GM12878 (cell line): ENCODE results near the gene SKOR2. TPM values are rescaled to one million over a fixed set of nuclear protein-coding genes. Genes with fewer than 3 reads are reported as not detected.

Experiments used
- ATAC-seq: fragments of 200-7000 bp; cut with Tn5 transposase; 3 replicates; pipeline ENCODE4 v1.9.1; 2020; ENCODE audit warnings: mild to moderate bottlenecking, moderate library complexity
- BruUV-seq: library from RNA; stranded (reverse); fragments of 400-500 nt; replicated peaks from 2 replicates; lab custom pipeline; 2021; lab: Mats Ljungman, UMichigan
- CTCF ChIA-PET: fragments of 300-600 bp; sonication (Branson Sonifier 250); formaldehyde crosslinking; extraction: SDS; loops from one replicate; lab custom pipeline; 2021; ENCODE audit warnings: inconsistent platforms; lab: Yijun Ruan, JAX
- POLR2A ChIA-PET: fragments of 350-600 bp; formaldehyde crosslinking; extraction: SDS; loops from one replicate; lab custom pipeline; 2021; ENCODE audit warnings: inconsistent platforms; lab: Charles Lee
- RAD21 ChIA-PET: fragments of 300-600 bp; sonication (Branson Sonifier 250); formaldehyde crosslinking; loops from one replicate; lab custom pipeline; 2023; ENCODE audit warnings: antibody characterized with exemption; ENCODE audit not compliant: unreplicated experiment; lab: Charles Lee
- SMC1A ChIA-PET: fragments of 300-600 bp; sonication (Branson Sonifier 250); formaldehyde crosslinking; loops from one replicate; lab custom pipeline; 2023; ENCODE audit not compliant: unreplicated experiment, uncharacterized antibody; lab: Charles Lee
- DNase-seq: peaks from one replicate; pipeline ENCODE4 v3.0.0-alpha.2; 2011; ENCODE audit warnings: low read depth, low spot score
- FAIRE-seq: peaks from 3 replicates; lab custom pipeline; 2011; peaks lifted over from hg19 to GRCh38; lab: Jason Lieb, UNC
- H2AFZ ChIP-seq: 2 replicates; pipeline ENCODE4 v1.6.0; 2011; ENCODE audit warnings: low read depth, low read length, control low read depth; ENCODE audit not compliant: control insufficient read depth
- H3K27ac ChIP-seq: 2 replicates; pipeline ENCODE4 v1.5.1; 2011; ENCODE audit warnings: control low read depth; ENCODE audit not compliant: control insufficient read depth, insufficient read depth
- H3K27me3 ChIP-seq, 2 experiments: replicated peaks in 1 of 2; 2 replicates each; pipeline versions ENCODE4 v1.6.0 to v1.6.1; 2011; ENCODE audit warnings: low read length in 1 of 2; ENCODE audit not compliant: control insufficient read depth in 2 of 2, insufficient read depth in 2 of 2
- H3K36me3 ChIP-seq, 2 experiments: 2 replicates each; pipeline ENCODE4 v1.5.1; 2011; ENCODE audit warnings: low read length in 1 of 2; ENCODE audit not compliant: control insufficient read depth in 2 of 2, insufficient read depth in 2 of 2
- H3K4me1 ChIP-seq: 2 replicates; pipeline ENCODE4 v1.6.1; 2011; ENCODE audit warnings: mild to moderate bottlenecking, low read length, moderate library complexity, mixed read lengths; ENCODE audit not compliant: control insufficient read depth, insufficient read depth
- H3K4me2 ChIP-seq: 2 replicates; pipeline ENCODE4 v1.6.0; 2011; ENCODE audit warnings: control low read depth; ENCODE audit not compliant: control insufficient read depth, insufficient read depth
- H3K4me3 ChIP-seq: fragments of 200-600 bp; sonication (generic); 2 replicates; pipeline ENCODE4 v1.5.1; 2016
- H3K79me2 ChIP-seq: 2 replicates; pipeline ENCODE4 v1.6.0; 2011; ENCODE audit warnings: low read length; ENCODE audit not compliant: control insufficient read depth, insufficient read depth
- H3K9ac ChIP-seq: 2 replicates; pipeline ENCODE4 v1.8.0; 2011; ENCODE audit warnings: low read length, control low read depth, mixed read lengths; ENCODE audit not compliant: control insufficient read depth, insufficient read depth
- H3K9me3 ChIP-seq: replicated peaks from 3 replicates; pipeline ENCODE4 v1.5.1; 2011; ENCODE audit warnings: mild to moderate bottlenecking, low read length; ENCODE audit not compliant: control insufficient read depth, insufficient read depth
- H4K20me1 ChIP-seq: 2 replicates; pipeline ENCODE4 v1.6.0; 2011; ENCODE audit not compliant: control insufficient read depth, insufficient read depth
- NFIC ChIP-seq: IDR thresholded peaks from 2 replicates; pipeline ENCODE4 v1.6.1; 2012; ENCODE audit warnings: low read depth, mild to moderate bottlenecking, inconsistent platforms, low read length, moderate library complexity
- RAD51 ChIP-seq: fragments of 450-650 bp; IDR thresholded peaks from 2 replicates; pipeline ENCODE4 v1.6.1; 2016; ENCODE audit warnings: moderate library complexity, mild to moderate bottlenecking, inconsistent platforms
- WGBS: methylation state at CpG from one replicate; pipeline ENCODE4 v1.1.6; 2016; ENCODE audit warnings: low lambda C conversion rate; ENCODE audit not compliant: insufficient replicate concordance, insufficient coverage; ENCODE audit errors: missing lambda C conversion rate; 5-methylcytosine and 5-hydroxymethylcytosine counted together
- in situ Hi-C: fragments of 300-500 bp; cut with MboI; formaldehyde crosslinking; loops from 9 replicates; pipeline ENCODE4 v1.14.3; 2018; ENCODE audit warnings: mixed read lengths
- intact Hi-C: fragments of 100-400 bp; cut with micrococcal nuclease; formaldehyde crosslinking; loops from one replicate; pipeline ENCODE4 v1.14.2; 2022; ENCODE audit not compliant: unreplicated experiment
- polyA plus RNA-seq, 11 experiments: library from polyadenylated mRNA; depleted of rRNA in 4 of 11; unstranded in 6 of 11; stranded (reverse) in 5 of 11; fragments of >200 nt; fragmentation: Nextera tagmentation in 4 of 11; fragmentation: Illumina TruSeq in 1 of 11; extraction: Ambion mirVana in 4 of 11; extraction: Trizol in 1 of 11; gene quantifications; 1 replicate in 1 of 11; 2 replicates in 10 of 11; pipeline versions ENCODE4 v1.2.1 to v1.2.3, GENCODE V29; 2011 to 2016; ENCODE audit warnings: inconsistent platforms in 2 of 11, missing spikeins in 2 of 11, low read depth in 1 of 11
- total RNA-seq, 4 experiments: library from RNA; depleted of rRNA in 3 of 4; stranded (reverse); fragments of >200 nt in 3 of 4; fragmentation: Illumina TruSeq in 1 of 4; extraction: Trizol in 1 of 4; gene quantifications; 2 replicates each; pipeline versions ENCODE4 v1.2.1 to v1.2.3, GENCODE V29; 2013 to 2021
- TF ChIP-seq, protein P1 (sequence below): fragments of 450-650 bp; IDR thresholded peaks from 2 replicates; pipeline ENCODE4 v1.6.1; 2017; ENCODE audit warnings: mild to moderate bottlenecking, moderate library complexity

SKOR2 gene
- total and polyA plus RNA-seq, 10 of the 15 experiments (the other 5 are each of a cell fraction or from before 2014, with no cell fraction given), result not detected

GRCh38 chr18:47251289-47252120, at the start of gene SKOR2 (continued):
- TF ChIP-seq, protein P1, sequence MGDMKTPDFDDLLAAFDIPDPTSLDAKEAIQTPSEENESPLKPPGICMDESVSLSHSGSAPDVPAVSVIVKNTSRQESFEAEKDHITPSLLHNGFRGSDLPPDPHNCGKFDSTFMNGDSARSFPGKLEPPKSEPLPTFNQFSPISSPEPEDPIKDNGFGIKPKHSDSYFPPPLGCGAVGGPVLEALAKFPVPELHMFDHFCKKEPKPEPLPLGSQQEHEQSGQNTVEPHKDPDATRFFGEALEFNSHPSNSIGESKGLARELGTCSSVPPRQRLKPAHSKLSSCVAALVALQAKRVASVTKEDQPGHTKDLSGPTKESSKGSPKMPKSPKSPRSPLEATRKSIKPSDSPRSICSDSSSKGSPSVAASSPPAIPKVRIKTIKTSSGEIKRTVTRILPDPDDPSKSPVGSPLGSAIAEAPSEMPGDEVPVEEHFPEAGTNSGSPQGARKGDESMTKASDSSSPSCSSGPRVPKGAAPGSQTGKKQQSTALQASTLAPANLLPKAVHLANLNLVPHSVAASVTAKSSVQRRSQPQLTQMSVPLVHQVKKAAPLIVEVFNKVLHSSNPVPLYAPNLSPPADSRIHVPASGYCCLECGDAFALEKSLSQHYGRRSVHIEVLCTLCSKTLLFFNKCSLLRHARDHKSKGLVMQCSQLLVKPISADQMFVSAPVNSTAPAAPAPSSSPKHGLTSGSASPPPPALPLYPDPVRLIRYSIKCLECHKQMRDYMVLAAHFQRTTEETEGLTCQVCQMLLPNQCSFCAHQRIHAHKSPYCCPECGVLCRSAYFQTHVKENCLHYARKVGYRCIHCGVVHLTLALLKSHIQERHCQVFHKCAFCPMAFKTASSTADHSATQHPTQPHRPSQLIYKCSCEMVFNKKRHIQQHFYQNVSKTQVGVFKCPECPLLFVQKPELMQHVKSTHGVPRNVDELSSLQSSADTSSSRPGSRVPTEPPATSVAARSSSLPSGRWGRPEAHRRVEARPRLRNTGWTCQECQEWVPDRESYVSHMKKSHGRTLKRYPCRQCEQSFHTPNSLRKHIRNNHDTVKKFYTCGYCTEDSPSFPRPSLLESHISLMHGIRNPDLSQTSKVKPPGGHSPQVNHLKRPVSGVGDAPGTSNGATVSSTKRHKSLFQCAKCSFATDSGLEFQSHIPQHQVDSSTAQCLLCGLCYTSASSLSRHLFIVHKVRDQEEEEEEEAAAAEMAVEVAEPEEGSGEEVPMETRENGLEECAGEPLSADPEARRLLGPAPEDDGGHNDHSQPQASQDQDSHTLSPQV, result no peak
- TF ChIP-seq NFIC, result no peak

DNA sequence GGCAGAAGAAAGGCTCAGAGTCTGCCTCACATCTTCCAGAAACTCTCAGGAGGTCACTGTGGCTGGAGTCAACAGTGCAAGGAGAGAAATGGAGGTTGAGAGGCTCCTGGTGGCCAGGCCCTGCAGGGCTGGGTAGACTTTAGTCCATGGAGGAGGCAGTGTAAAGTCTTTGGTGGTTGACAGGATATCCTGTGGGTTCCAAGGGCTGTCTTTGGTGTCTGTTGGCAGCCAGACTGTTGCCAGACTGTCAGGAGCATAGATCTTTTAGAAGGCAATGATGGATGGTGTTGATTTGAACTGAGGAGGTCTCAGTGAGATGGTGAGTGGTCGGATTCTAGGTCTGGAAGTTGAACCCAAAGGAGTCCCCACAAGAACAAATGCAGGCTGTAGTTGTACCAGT, 45.0 kb upstream of the SKOR2 start:
- DNase-seq, result no peak
- POLR2A ChIA-PET, result no interaction called here
- Histone ChIP-seq H3K27me3 (no peaks in the 10 kb centered on the region), H3K4me3 (no peak overlapping the region), H3K27ac (no peak overlapping the region), H3K4me2 (no peak overlapping the region), H3K36me3 (no peaks in the 10 kb centered on the region), H3K4me1 (no peaks in the 10 kb centered on the region), H3K79me2 (no peaks in the 10 kb centered on the region), H3K9me3 (no peaks in the 10 kb centered on the region), H2AFZ (no peak overlapping the region), H4K20me1 (no peaks in the 10 kb centered on the region), H3K9ac (no peak overlapping the region)
- no peak for FAIRE-seq
- no peak for TF ChIP-seq RAD51
- RAD21 ChIA-PET, result no interaction called here
- intact Hi-C loops, result no loop called here
- in situ Hi-C loops, result no loop called here
- WGBS, result 0% methylated on average over 1 of the region's 1 CpG
- SMC1A ChIA-PET, result no interaction called here
- CTCF ChIA-PET, result no interaction called here
- no TSS peak for BruUV-seq
- no peak for ATAC-seq
